Lower lobe of right lung (tissue), 2 donors: ENCODE measurements around the gene FBXL4. TPM values are rescaled to one million over a fixed set of nuclear protein-coding genes. Genes with fewer than 3 reads are reported as not detected.

Source experiments
- ATAC-seq, 2 donors: fragments of 200-7000 bp; cut with Tn5 transposase; one replicate each; pipeline ENCODE4 v1.9.1; 2020 to 2022; ENCODE audit warnings: mild to moderate bottlenecking in 2 of 2, moderate library complexity in 2 of 2
- DNase-seq: peaks from one replicate; pipeline ENCODE4 v3.0.0-alpha.2; 2020
- H3K27ac ChIP-seq: fragments of 200-600 bp; one replicate; pipeline ENCODE4 v1.8.0; 2022
- H3K27me3 ChIP-seq: fragments of 200-600 bp; one replicate; pipeline ENCODE4 v1.8.0; 2022; ENCODE audit warnings: low read depth
- H3K36me3 ChIP-seq: fragments of 200-600 bp; one replicate; pipeline ENCODE4 v1.8.0; 2022; ENCODE audit warnings: mild to moderate bottlenecking
- H3K4me1 ChIP-seq: fragments of 200-600 bp; one replicate; pipeline ENCODE4 v1.8.0; 2022
- H3K4me3 ChIP-seq: fragments of 200-600 bp; one replicate; pipeline ENCODE4 v1.8.0; 2022; ENCODE audit warnings: mild to moderate bottlenecking
- H3K9me3 ChIP-seq: fragments of 200-600 bp; one replicate; pipeline ENCODE4 v1.8.0; 2022
- intact Hi-C: fragments of 100-400 bp; cut with DNase I; formaldehyde crosslinking; loops from one replicate; pipeline ENCODE4 v1.11.0; 2022
- total RNA-seq: library from RNA; stranded (reverse); fragmentation: NEBNext Ultra II Directional; extraction: Animal tissue kit (Norgen Biotek cat#: 25700); gene quantifications from one replicate; pipeline ENCODE4 v1.2.1, GENCODE V29; 2021
- TF ChIP-seq, protein P1 (sequence below): fragments of 200-600 bp; IDR thresholded peaks from one replicate; pipeline ENCODE4 v1.8.0; 2022; ENCODE audit warnings: antibody characterized with exemption, mild to moderate bottlenecking
- donor health status: DM: no; HTN: yes; CAD: no; lungs with severe emphysema.

The FBXL4 gene
- total RNA-seq, 1 donor from 2014 or later = 21.1 TPM

- DNase-seq (no peak), ATAC-seq (peak in 1 of 2 donors; percentile 6)
- intact Hi-C loops = loop anchor here (10.0 kb wide), 1 partner anchor 724 kb away; no protein-coding TSS in a partner anchor
- TF ChIP-seq, protein P1, sequence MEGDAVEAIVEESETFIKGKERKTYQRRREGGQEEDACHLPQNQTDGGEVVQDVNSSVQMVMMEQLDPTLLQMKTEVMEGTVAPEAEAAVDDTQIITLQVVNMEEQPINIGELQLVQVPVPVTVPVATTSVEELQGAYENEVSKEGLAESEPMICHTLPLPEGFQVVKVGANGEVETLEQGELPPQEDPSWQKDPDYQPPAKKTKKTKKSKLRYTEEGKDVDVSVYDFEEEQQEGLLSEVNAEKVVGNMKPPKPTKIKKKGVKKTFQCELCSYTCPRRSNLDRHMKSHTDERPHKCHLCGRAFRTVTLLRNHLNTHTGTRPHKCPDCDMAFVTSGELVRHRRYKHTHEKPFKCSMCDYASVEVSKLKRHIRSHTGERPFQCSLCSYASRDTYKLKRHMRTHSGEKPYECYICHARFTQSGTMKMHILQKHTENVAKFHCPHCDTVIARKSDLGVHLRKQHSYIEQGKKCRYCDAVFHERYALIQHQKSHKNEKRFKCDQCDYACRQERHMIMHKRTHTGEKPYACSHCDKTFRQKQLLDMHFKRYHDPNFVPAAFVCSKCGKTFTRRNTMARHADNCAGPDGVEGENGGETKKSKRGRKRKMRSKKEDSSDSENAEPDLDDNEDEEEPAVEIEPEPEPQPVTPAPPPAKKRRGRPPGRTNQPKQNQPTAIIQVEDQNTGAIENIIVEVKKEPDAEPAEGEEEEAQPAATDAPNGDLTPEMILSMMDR = no peak
- Histone ChIP-seq H3K4me3 (peak overlapping the region; percentile 17), H3K4me1 (peaks cover 34% of the 10 kb centered on the region), H3K9me3 (no peaks in the 10 kb centered on the region), H3K36me3 (no peaks in the 10 kb centered on the region), H3K27ac (no peak overlapping the region), H3K27me3 (peaks cover 71% of the 10 kb centered on the region)
Observed at GRCh38 chr6:98848539-98849242, 99.1 kb downstream of the FBXL4 start.

- intact Hi-C loops = loop anchor here (10.0 kb wide), 1 partner anchor 723 kb away; no protein-coding TSS in a partner anchor
- DNase-seq (peak; percentile 46), ATAC-seq (peak; percentile 49 to 71)
- Histone ChIP-seq H3K4me3 (peak overlapping the region; percentile 17), H3K27ac (no peak overlapping the region), H3K27me3 (peaks cover 78% of the 10 kb centered on the region), H3K9me3 (no peaks in the 10 kb centered on the region), H3K4me1 (peaks cover 39% of the 10 kb centered on the region), H3K36me3 (no peaks in the 10 kb centered on the region)
- TF ChIP-seq, protein P1 = no peak
Observed at GRCh38 chr6:98847779-98848538, 99.8 kb downstream of the FBXL4 start.

DNA sequence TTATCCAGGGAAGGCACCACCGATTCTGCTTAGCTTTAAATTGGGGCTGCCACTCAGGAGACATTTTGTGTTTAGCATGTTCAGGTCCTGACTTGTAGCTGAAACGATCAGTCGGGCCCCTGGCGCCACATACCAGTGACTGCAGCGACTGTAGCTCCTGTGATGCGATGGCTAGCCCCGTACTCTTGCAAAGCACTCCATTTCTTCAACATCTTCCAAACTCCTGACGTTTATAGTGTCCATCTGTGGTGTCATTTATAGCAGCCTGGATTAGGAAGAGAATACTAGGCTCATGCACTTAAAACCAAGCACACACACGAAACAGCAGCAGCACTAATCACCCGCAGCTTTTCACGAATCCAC is 100.3 kb downstream of the FBXL4 start:
- intact Hi-C loops = loop anchor here (10.0 kb wide), 1 partner anchor 723 kb away; no protein-coding TSS in a partner anchor
- Histone ChIP-seq H3K27ac (no peak overlapping the region), H3K4me3 (no peak overlapping the region), H3K36me3 (no peaks in the 10 kb centered on the region), H3K4me1 (peaks cover 39% of the 10 kb centered on the region), H3K9me3 (no peaks in the 10 kb centered on the region), H3K27me3 (peaks cover 83% of the 10 kb centered on the region)
- ATAC-seq (no peak), DNase-seq (no peak)
- TF ChIP-seq, protein P1 = no peak

DNA sequence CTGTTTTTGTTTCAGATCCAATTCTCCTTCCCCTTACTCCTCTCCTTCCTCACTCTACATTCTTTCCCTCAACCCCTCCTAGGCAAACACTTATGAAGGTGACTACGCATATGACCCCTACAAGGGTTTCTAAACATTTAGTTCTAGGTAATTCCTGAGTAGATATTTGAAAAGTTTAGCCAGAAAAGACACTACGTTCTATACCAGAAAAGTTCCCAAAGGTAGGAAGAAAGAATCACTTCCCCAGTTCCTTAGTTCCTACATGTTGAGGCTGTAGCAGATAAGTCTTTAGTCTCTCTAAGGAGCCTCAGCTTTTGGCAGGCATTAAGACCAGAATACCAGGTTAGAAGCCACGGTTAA is 101.7 kb downstream of the FBXL4 start:
- peaks cover 39% of the 10 kb centered on the region for H3K4me1 ChIP-seq
- H3K9me3 ChIP-seq = no peaks in the 10 kb centered on the region
- no peak for DNase-seq
- H3K27ac ChIP-seq = no peak overlapping the region
- TF ChIP-seq, protein P1 = no peak
- peaks cover 95% of the 10 kb centered on the region for H3K27me3 ChIP-seq
- H3K36me3 ChIP-seq = no peaks in the 10 kb centered on the region
- ATAC-seq = no peak
- no peak overlapping the region for H3K4me3 ChIP-seq
- intact Hi-C loops = loop anchor here (10.0 kb wide), 1 partner anchor 721 kb away; no protein-coding TSS in a partner anchor

DNA sequence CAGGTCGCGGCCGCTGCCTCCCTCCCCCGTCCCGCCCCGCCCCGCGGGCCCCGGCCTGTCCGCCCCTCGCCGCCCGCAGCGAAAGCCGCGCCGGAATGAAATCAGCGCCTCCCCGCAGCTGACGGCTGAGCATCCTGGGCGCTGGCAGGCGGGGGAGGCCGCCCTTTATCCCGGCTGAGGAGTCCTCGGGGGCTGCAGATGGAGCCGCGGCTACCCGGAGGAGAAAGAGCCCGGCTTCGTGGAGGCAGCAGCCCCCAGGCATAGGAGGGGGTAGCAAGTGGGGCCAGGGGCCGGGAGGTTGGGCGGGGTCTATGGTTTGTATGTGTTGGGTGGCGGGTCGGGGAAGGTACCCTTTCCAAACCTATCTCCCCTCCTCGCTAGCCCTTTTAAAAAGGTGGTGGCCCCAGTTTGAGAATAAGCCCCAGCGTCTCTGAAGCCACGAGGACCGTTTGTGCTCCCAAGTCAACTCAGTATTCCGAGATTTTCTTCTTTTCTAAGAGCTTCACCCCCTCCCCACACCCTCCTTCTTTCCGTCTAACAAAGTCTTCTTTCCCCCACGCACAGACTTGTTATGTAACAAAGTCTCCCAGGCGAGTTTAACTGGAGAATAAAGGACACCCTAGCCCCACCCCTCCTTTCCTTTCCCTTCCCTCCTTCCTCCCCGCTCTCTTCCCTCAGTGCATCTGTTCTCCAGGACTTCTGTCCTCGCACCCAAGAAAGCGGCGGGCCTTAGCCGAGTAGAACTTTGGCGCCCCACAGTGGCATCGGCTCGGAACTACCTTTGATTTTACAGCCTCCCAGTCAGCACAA is 102.3 kb downstream of the FBXL4 start:
- intact Hi-C loops = loop anchor here (10.0 kb wide), 1 partner anchor 721 kb away; no protein-coding TSS in a partner anchor
- ATAC-seq = peak; percentile 74 to 87
- Histone ChIP-seq H3K27ac (no peak overlapping the region), H3K4me1 (peaks cover 39% of the 10 kb centered on the region), H3K27me3 (peaks cover 98% of the 10 kb centered on the region), H3K9me3 (no peaks in the 10 kb centered on the region), H3K4me3 (peak overlapping the region; percentile 32), H3K36me3 (no peaks in the 10 kb centered on the region)
- DNase-seq = peak; percentile 73
- TF ChIP-seq, protein P1 = peak; percentile 77
